Endodermal cell (in vitro differentiated cells): ENCODE measurements around the gene F13A1. TPM values are rescaled to one million over a fixed set of nuclear protein-coding genes. Genes with fewer than 3 reads are reported as not detected.

Experiments used
- DNase-seq: peaks from one replicate; pipeline ENCODE4 v3.0.0-alpha.2; 2017
- H3K27ac ChIP-seq: 2 replicates; pipeline ENCODE4 v1.5.1; 2013; ENCODE audit warnings: mild to moderate bottlenecking, low read depth, low read length, moderate library complexity
- H3K27me3 ChIP-seq: 2 replicates; pipeline ENCODE4 v1.6.1; 2013; ENCODE audit warnings: mild to moderate bottlenecking, low read length, moderate library complexity; ENCODE audit not compliant: insufficient read depth, control insufficient read depth, poor library complexity, severe bottlenecking
- H3K36me3 ChIP-seq: 2 replicates; pipeline ENCODE4 v1.7.0; 2013; ENCODE audit warnings: mild to moderate bottlenecking, low read length, moderate library complexity; ENCODE audit not compliant: control insufficient read depth, insufficient read depth
- H3K4me1 ChIP-seq: one replicate; pipeline ENCODE4 v1.7.0; 2013; ENCODE audit warnings: low read length; ENCODE audit not compliant: control insufficient read depth, insufficient read depth
- H3K4me3 ChIP-seq: 2 replicates; pipeline ENCODE4 v1.5.1; 2013; ENCODE audit warnings: mild to moderate bottlenecking, low read length, moderate library complexity
- H3K9ac ChIP-seq: 2 replicates; pipeline ENCODE4 v1.6.1; 2013; ENCODE audit warnings: mild to moderate bottlenecking, low read length, moderate library complexity; ENCODE audit not compliant: poor library complexity, severe bottlenecking; ENCODE audit errors: extremely low read depth
- H3K9me3 ChIP-seq: 2 replicates; pipeline ENCODE4 v1.6.1; 2013; ENCODE audit warnings: mild to moderate bottlenecking, low read length, moderate library complexity; ENCODE audit not compliant: control insufficient read depth
- H3K27ac Mint-ChIP-seq: 2 replicates; pipeline ENCODE4 v1.8.0; 2020; ENCODE audit warnings: mixed read lengths
- H3K27me3 Mint-ChIP-seq: 2 replicates; pipeline ENCODE4 v1.8.0; 2021; ENCODE audit warnings: mild to moderate bottlenecking, mixed read lengths; ENCODE audit not compliant: insufficient read depth
- H3K36me3 Mint-ChIP-seq: 2 replicates; pipeline ENCODE4 v1.8.0; 2020; ENCODE audit warnings: low read depth, mixed read lengths
- H3K4me1 Mint-ChIP-seq: 2 replicates; pipeline ENCODE4 v1.8.0; 2020; ENCODE audit warnings: mixed read lengths
- H3K4me3 Mint-ChIP-seq: 2 replicates; pipeline ENCODE4 v1.8.0; 2020; ENCODE audit warnings: mild to moderate bottlenecking, moderate library complexity, mixed read lengths
- H3K9me3 Mint-ChIP-seq: 2 replicates; pipeline ENCODE4 v1.8.0; 2020; ENCODE audit warnings: mild to moderate bottlenecking, mixed read lengths
- WGBS, 2 experiments: methylation state at CpG; one replicate each; pipeline versions ENCODE4 v1.1.5 to v1.1.7; 2013; ENCODE audit warnings: missing lambda C conversion rate in 2 of 2, mixed read lengths in 1 of 2; ENCODE audit not compliant: insufficient coverage in 1 of 2, insufficient read length in 1 of 2; 5-methylcytosine and 5-hydroxymethylcytosine counted together
- total RNA-seq, 2 donors: library from RNA; stranded (reverse); fragmentation: NEBNext Ultra II Directional in 1 of 2; extraction: Animal tissue kit (Norgen Biotek cat#: 25700) in 1 of 2; gene quantifications; 2 replicates in 1 of 2; 3 replicates in 1 of 2; pipeline ENCODE4 v1.2.1, GENCODE V29; 2021
- TF ChIP-seq, protein P1 (sequence below): fragments of 200-600 bp; sonication (generic); conservative IDR thresholded peaks from 2 replicates; pipeline ENCODE4 v1.5.0; 2021; ENCODE audit warnings: antibody characterized with exemption, mild to moderate bottlenecking

F13A1 gene
- total RNA-seq, 2 donors from 2014 or later: 1.1 to 1.3 TPM

GRCh38 chr6:6166064-6166463, 154.4 kb downstream of the F13A1 start:
- 85 to 100% methylated on average over 2 to 3 of the region's 3 CpGs for WGBS, 2 experiments
- no peak overlapping the region for H3K27ac Mint-ChIP-seq
- no peak overlapping the region for H3K4me3 Mint-ChIP-seq
- H3K36me3 ChIP-seq: no peaks in the 10 kb centered on the region
- no peak for DNase-seq
- H3K36me3 Mint-ChIP-seq: no peaks in the 10 kb centered on the region
- H3K9me3 Mint-ChIP-seq: no peaks in the 10 kb centered on the region
- H3K9me3 ChIP-seq: no peaks in the 10 kb centered on the region
- H3K4me1 Mint-ChIP-seq: no peaks in the 10 kb centered on the region
- no peak overlapping the region for H3K9ac ChIP-seq
- TF ChIP-seq, protein P1, sequence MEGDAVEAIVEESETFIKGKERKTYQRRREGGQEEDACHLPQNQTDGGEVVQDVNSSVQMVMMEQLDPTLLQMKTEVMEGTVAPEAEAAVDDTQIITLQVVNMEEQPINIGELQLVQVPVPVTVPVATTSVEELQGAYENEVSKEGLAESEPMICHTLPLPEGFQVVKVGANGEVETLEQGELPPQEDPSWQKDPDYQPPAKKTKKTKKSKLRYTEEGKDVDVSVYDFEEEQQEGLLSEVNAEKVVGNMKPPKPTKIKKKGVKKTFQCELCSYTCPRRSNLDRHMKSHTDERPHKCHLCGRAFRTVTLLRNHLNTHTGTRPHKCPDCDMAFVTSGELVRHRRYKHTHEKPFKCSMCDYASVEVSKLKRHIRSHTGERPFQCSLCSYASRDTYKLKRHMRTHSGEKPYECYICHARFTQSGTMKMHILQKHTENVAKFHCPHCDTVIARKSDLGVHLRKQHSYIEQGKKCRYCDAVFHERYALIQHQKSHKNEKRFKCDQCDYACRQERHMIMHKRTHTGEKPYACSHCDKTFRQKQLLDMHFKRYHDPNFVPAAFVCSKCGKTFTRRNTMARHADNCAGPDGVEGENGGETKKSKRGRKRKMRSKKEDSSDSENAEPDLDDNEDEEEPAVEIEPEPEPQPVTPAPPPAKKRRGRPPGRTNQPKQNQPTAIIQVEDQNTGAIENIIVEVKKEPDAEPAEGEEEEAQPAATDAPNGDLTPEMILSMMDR: no peak
- H3K27me3 Mint-ChIP-seq: peaks cover 1% of the 10 kb centered on the region
- no peaks in the 10 kb centered on the region for H3K27me3 ChIP-seq
- no peaks in the 10 kb centered on the region for H3K4me1 ChIP-seq
- H3K4me3 ChIP-seq: no peak overlapping the region
- no peak overlapping the region for H3K27ac ChIP-seq

GRCh38 chr6:6164367-6164766, 156.1 kb downstream of the F13A1 start:
- no peaks in the 10 kb centered on the region for H3K4me1 ChIP-seq
- 86 to 90% methylated on average over 1 to 2 of the region's 4 CpGs for WGBS, 2 experiments
- H3K9me3 ChIP-seq: no peaks in the 10 kb centered on the region
- Mint-ChIP-seq H3K27me3 (peaks cover 1% of the 10 kb centered on the region), H3K4me3 (no peak overlapping the region), H3K27ac (no peak overlapping the region), H3K9me3 (no peaks in the 10 kb centered on the region), H3K36me3 (no peaks in the 10 kb centered on the region), H3K4me1 (no peaks in the 10 kb centered on the region)
- no peak overlapping the region for H3K27ac ChIP-seq
- TF ChIP-seq, protein P1: no peak
- H3K36me3 ChIP-seq: no peaks in the 10 kb centered on the region
- DNase-seq: no peak
- no peaks in the 10 kb centered on the region for H3K27me3 ChIP-seq
- H3K4me3 ChIP-seq: no peak overlapping the region
- H3K9ac ChIP-seq: no peak overlapping the region

- Histone ChIP-seq H3K36me3 (no peaks in the 10 kb centered on the region), H3K27me3 (no peaks in the 10 kb centered on the region), H3K9ac (no peak overlapping the region), H3K9me3 (no peaks in the 10 kb centered on the region), H3K4me1 (no peaks in the 10 kb centered on the region), H3K27ac (no peak overlapping the region), H3K4me3 (no peak overlapping the region)
- H3K27ac Mint-ChIP-seq: no peak overlapping the region
- no peak overlapping the region for H3K4me3 Mint-ChIP-seq
- H3K9me3 Mint-ChIP-seq: no peaks in the 10 kb centered on the region
- DNase-seq: no peak
- 90 to 100% methylated on average over 1 to 3 of the region's 3 CpGs for WGBS, 2 experiments
- TF ChIP-seq, protein P1: no peak
- H3K27me3 Mint-ChIP-seq: no peaks in the 10 kb centered on the region
- peaks cover 4% of the 10 kb centered on the region for H3K4me1 Mint-ChIP-seq
- no peaks in the 10 kb centered on the region for H3K36me3 Mint-ChIP-seq
Measured at GRCh38 chr6:6154335-6154734, 166.1 kb downstream of the F13A1 start.
